Neural cell (in vitro differentiated cells): Measurements from ENCODE around the gene COX7A2. TPM values are rescaled to one million over a fixed set of nuclear protein-coding genes. Genes with fewer than 3 reads are reported as not detected.

Experiments
- H2AFZ ChIP-seq: fragments of 200-600, 300-800 bp; sonication (generic), shearing (Covaris generic); 2 replicates; pipeline ENCODE4 v1.6.0; 2014; ENCODE audit warnings: low read depth, mild to moderate bottlenecking, antibody characterized with exemption, low read length, moderate library complexity
- H3F3A ChIP-seq: fragments of 200-600 bp; shearing (Covaris generic); 2 replicates; pipeline ENCODE4 v1.6.1; 2016; ENCODE audit warnings: mild to moderate bottlenecking, moderate library complexity, mixed read lengths, antibody characterized with exemption, low read length; ENCODE audit not compliant: insufficient read depth, poor library complexity, severe bottlenecking
- H3K27ac ChIP-seq: fragments of 200-600, 300-800 bp; sonication (generic), shearing (Covaris generic); 2 replicates; pipeline ENCODE4 v1.5.1; 2014; ENCODE audit warnings: mild to moderate bottlenecking, low read length, moderate library complexity
- H3K27me3 ChIP-seq: fragments of 300-800, 200-600 bp; sonication (generic), shearing (Covaris generic); 2 replicates; pipeline ENCODE4 v1.6.0; 2014; ENCODE audit warnings: mild to moderate bottlenecking, low read depth, low read length, moderate library complexity; ENCODE audit not compliant: insufficient read depth
- H3K36me3 ChIP-seq: fragments of 300-800, 200-600 bp; sonication (generic), shearing (Covaris generic); 2 replicates; pipeline ENCODE4 v1.5.1; 2014; ENCODE audit warnings: mild to moderate bottlenecking, antibody characterized with exemption, low read length, moderate library complexity; ENCODE audit not compliant: insufficient read depth
- H3K4me2 ChIP-seq: fragments of 300-800, 200-600 bp; sonication (generic), shearing (Covaris generic); 2 replicates; pipeline ENCODE4 v1.6.0; 2014; ENCODE audit warnings: mild to moderate bottlenecking, low read length
- H3K4me3 ChIP-seq: fragments of 300-800, 200-600 bp; sonication (generic), shearing (Covaris generic); 2 replicates; pipeline ENCODE4 v1.5.1; 2014; ENCODE audit warnings: mild to moderate bottlenecking, low read length, moderate library complexity
- H3K79me2 ChIP-seq: fragments of 200-600 bp; shearing (Covaris generic); replicated peaks from 2 replicates; pipeline ENCODE4 v1.6.0; 2014; ENCODE audit warnings: mild to moderate bottlenecking, low read length, moderate library complexity; ENCODE audit not compliant: insufficient read depth
- H3K9ac ChIP-seq: fragments of 300-800, 200-600 bp; sonication (generic), shearing (Covaris generic); 2 replicates; pipeline ENCODE4 v1.6.1; 2016; ENCODE audit warnings: mild to moderate bottlenecking, low read length, mixed read lengths
- H3K9me2 ChIP-seq: fragments of 200-600 bp; shearing (Covaris generic); 2 replicates; pipeline ENCODE4 v1.6.1; 2016; ENCODE audit warnings: mild to moderate bottlenecking, low read length, mixed read lengths; ENCODE audit not compliant: insufficient read depth
- H3K9me3 ChIP-seq: fragments of 200-600, 300-800 bp; sonication (generic), shearing (Covaris generic); 2 replicates; pipeline ENCODE4 v1.6.1; 2016; ENCODE audit warnings: mild to moderate bottlenecking, mixed run types, low read length, moderate library complexity, mixed read lengths
- H4K20me1 ChIP-seq: fragments of 200-600 bp; shearing (Covaris generic); 2 replicates; pipeline ENCODE4 v1.6.1; 2016; ENCODE audit warnings: mild to moderate bottlenecking, mixed run types; ENCODE audit not compliant: insufficient read depth
- EP300 ChIP-seq: fragments of 450-650 bp; conservative IDR thresholded peaks from 2 replicates; pipeline ENCODE4 v1.6.1; 2014; ENCODE audit warnings: antibody characterized with exemption, mild to moderate bottlenecking, moderate library complexity; ENCODE audit not compliant: poor library complexity, severe bottlenecking
- EZH2 ChIP-seq: fragments of 200-600, 300-800 bp; shearing (Covaris generic), sonication (generic); IDR thresholded peaks from 2 replicates; pipeline ENCODE4 v1.6.1; 2014; ENCODE audit warnings: antibody characterized with exemption, low read length, borderline replicate concordance, mild to moderate bottlenecking; ENCODE audit not compliant: insufficient read depth, poor library complexity, severe bottlenecking
- MXI1 ChIP-seq: fragments of 450-650 bp; conservative IDR thresholded peaks from 2 replicates; pipeline ENCODE4 v1.6.1; 2014; ENCODE audit warnings: antibody characterized with exemption, mild to moderate bottlenecking; ENCODE audit not compliant: poor library complexity, severe bottlenecking
- POLR2AphosphoS5 ChIP-seq: IDR thresholded peaks from 2 replicates; pipeline ENCODE4 v1.6.1; 2012
- RAD21 ChIP-seq: fragments of 450-650 bp; conservative IDR thresholded peaks from 2 replicates; pipeline ENCODE4 v1.6.1; 2014; ENCODE audit warnings: antibody characterized with exemption, mild to moderate bottlenecking, moderate library complexity
- SMC3 ChIP-seq: fragments of 450-650 bp; conservative IDR thresholded peaks from 2 replicates; pipeline ENCODE4 v1.6.1; 2014; ENCODE audit warnings: antibody characterized with exemption, mild to moderate bottlenecking, moderate library complexity; ENCODE audit not compliant: poor library complexity
- TAF1 ChIP-seq: IDR thresholded peaks from 2 replicates; pipeline ENCODE4 v1.6.1; 2012; ENCODE audit warnings: low read depth
- polyA plus RNA-seq: library from polyadenylated mRNA; depleted of rRNA; stranded (reverse); fragments of >200 nt; gene quantifications from 2 replicates; pipeline ENCODE4 v1.2.3, GENCODE V29; 2014
- TF ChIP-seq, protein P1 (sequence below): IDR thresholded peaks from 2 replicates; pipeline ENCODE4 v1.6.1; 2012; ENCODE audit warnings: borderline replicate concordance
- TF ChIP-seq, protein P2 (sequence below): fragments of 450-650 bp; IDR thresholded peaks from 2 replicates; pipeline ENCODE4 v1.5.1; 2014; ENCODE audit warnings: antibody characterized with exemption, mild to moderate bottlenecking, moderate library complexity; ENCODE audit not compliant: poor library complexity, severe bottlenecking

The COX7A2 gene
- polyA plus RNA-seq, 1 donor from 2014 or later = 2,909 TPM

DNA sequence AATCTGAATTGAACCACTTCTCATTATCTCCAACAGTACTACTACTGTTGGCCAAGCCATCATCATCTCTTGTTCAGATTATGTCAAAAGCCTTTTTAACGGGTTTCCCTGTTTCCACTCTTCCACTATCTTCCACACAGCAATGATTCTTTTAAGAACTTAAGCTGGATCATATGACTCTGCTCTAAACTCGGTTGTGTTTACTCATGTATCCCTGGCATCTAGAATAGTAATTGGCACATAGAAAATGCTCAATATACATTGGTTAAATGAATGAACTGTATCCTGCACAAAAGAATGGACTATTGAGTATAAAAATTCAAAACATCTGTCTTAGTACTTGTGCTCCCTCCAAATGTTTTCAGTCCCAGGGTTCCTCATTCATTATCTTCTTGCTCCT is 2.8 kb upstream of the COX7A2 start:
- Histone ChIP-seq H3K4me3 (no peak overlapping the region), H4K20me1 (no peaks in the 10 kb centered on the region), H3K79me2 (peaks cover 14% of the 10 kb centered on the region), H3K27ac (no peak overlapping the region), H3K4me2 (no peak overlapping the region), H3K36me3 (no peaks in the 10 kb centered on the region), H3K9me2 (no peaks in the 10 kb centered on the region), H3K9ac (no peak overlapping the region), H3F3A (no peaks in the 10 kb centered on the region), H2AFZ (no peak overlapping the region), H3K9me3 (no peaks in the 10 kb centered on the region), H3K27me3 (no peaks in the 10 kb centered on the region)
- TF ChIP-seq MXI1 (no peak), POLR2AphosphoS5 (no peak), EP300 (no peak), TAF1 (no peak), EZH2 (no peak), RAD21 (no peak), SMC3 (no peak)
- TF ChIP-seq, protein P1, sequence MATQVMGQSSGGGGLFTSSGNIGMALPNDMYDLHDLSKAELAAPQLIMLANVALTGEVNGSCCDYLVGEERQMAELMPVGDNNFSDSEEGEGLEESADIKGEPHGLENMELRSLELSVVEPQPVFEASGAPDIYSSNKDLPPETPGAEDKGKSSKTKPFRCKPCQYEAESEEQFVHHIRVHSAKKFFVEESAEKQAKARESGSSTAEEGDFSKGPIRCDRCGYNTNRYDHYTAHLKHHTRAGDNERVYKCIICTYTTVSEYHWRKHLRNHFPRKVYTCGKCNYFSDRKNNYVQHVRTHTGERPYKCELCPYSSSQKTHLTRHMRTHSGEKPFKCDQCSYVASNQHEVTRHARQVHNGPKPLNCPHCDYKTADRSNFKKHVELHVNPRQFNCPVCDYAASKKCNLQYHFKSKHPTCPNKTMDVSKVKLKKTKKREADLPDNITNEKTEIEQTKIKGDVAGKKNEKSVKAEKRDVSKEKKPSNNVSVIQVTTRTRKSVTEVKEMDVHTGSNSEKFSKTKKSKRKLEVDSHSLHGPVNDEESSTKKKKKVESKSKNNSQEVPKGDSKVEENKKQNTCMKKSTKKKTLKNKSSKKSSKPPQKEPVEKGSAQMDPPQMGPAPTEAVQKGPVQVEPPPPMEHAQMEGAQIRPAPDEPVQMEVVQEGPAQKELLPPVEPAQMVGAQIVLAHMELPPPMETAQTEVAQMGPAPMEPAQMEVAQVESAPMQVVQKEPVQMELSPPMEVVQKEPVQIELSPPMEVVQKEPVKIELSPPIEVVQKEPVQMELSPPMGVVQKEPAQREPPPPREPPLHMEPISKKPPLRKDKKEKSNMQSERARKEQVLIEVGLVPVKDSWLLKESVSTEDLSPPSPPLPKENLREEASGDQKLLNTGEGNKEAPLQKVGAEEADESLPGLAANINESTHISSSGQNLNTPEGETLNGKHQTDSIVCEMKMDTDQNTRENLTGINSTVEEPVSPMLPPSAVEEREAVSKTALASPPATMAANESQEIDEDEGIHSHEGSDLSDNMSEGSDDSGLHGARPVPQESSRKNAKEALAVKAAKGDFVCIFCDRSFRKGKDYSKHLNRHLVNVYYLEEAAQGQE = no peak
- TF ChIP-seq, protein P2, sequence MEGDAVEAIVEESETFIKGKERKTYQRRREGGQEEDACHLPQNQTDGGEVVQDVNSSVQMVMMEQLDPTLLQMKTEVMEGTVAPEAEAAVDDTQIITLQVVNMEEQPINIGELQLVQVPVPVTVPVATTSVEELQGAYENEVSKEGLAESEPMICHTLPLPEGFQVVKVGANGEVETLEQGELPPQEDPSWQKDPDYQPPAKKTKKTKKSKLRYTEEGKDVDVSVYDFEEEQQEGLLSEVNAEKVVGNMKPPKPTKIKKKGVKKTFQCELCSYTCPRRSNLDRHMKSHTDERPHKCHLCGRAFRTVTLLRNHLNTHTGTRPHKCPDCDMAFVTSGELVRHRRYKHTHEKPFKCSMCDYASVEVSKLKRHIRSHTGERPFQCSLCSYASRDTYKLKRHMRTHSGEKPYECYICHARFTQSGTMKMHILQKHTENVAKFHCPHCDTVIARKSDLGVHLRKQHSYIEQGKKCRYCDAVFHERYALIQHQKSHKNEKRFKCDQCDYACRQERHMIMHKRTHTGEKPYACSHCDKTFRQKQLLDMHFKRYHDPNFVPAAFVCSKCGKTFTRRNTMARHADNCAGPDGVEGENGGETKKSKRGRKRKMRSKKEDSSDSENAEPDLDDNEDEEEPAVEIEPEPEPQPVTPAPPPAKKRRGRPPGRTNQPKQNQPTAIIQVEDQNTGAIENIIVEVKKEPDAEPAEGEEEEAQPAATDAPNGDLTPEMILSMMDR = no peak

- peak overlapping the region; percentile 94 for H3K9ac ChIP-seq
- H3K9me3 ChIP-seq = no peaks in the 10 kb centered on the region
- no peaks in the 10 kb centered on the region for H3K36me3 ChIP-seq
- H3K4me3 ChIP-seq = peak overlapping the region; percentile 90
- TF ChIP-seq, protein P2 = no peak
- no peak for TF ChIP-seq TAF1
- no peaks in the 10 kb centered on the region for H3K9me2 ChIP-seq
- H3K79me2 ChIP-seq = peaks cover 26% of the 10 kb centered on the region
- no peaks in the 10 kb centered on the region for H3F3A ChIP-seq
- no peaks in the 10 kb centered on the region for H4K20me1 ChIP-seq
- H3K27ac ChIP-seq = peak overlapping the region; percentile 96
- peak overlapping the region; percentile 93 for H2AFZ ChIP-seq
- peak overlapping the region; percentile 74 for H3K4me2 ChIP-seq
- no peaks in the 10 kb centered on the region for H3K27me3 ChIP-seq
Measured at GRCh38 chr6:75244063-75244584, 523 bp upstream of the COX7A2 start.
